Peyer's patch (tissue), 4 donors: ENCODE data around the gene NKIRAS1. TPM values are rescaled to one million over a fixed set of nuclear protein-coding genes. Genes with fewer than 3 reads are reported as not detected.
A peak's percentile ranks its signal among the peaks of the same experiment; 100 is the strongest.
"Not testable (repeated sequence)": the region's sequence is repeated elsewhere in the genome, so short reads cannot be mapped to it uniquely, and the experiment has no call there.

Experiments
- DNase-seq, 3 donors: peaks; one replicate each; pipeline ENCODE4 v3.0.0-alpha.2; 2017 to 2019
- H3K27ac ChIP-seq, 4 donors: fragments of 200-600 bp; sonication (generic); one replicate each; pipeline ENCODE4 v1.5.1; 2016 to 2019
- H3K27me3 ChIP-seq, 2 donors: fragments of 200-600 bp; sonication (generic); one replicate each; pipeline ENCODE4 v1.5.1; 2019
- H3K36me3 ChIP-seq, 3 donors: fragments of 200-600 bp; sonication (generic); one replicate each; pipeline ENCODE4 v1.5.1; 2016 to 2019
- H3K4me1 ChIP-seq, 4 donors: fragments of 200-600 bp; sonication (generic); one replicate each; pipeline ENCODE4 v1.5.1; 2016 to 2019
- H3K4me3 ChIP-seq, 4 donors: fragments of 200-600 bp; sonication (generic); 1 replicate in 3 of 4; 2 replicates in 1 of 4; pipeline ENCODE4 v1.5.1; 2016 to 2019; ENCODE audit warnings: mild to moderate bottlenecking in 1 of 4
- H3K9me3 ChIP-seq, 4 donors: fragments of 200-600 bp; sonication (generic); one replicate each; pipeline ENCODE4 v1.5.1; 2016 to 2019; ENCODE audit warnings: mild to moderate bottlenecking in 1 of 4
- POLR2A ChIP-seq, 2 donors: fragments of 450-650 bp; IDR thresholded peaks; one replicate each; pipeline ENCODE4 v1.5.1; 2017; ENCODE audit warnings: antibody characterized with exemption in 2 of 2, mild to moderate bottlenecking in 2 of 2, moderate library complexity in 2 of 2
- total RNA-seq, 4 donors: library from RNA; depleted of rRNA; stranded (reverse); fragments of >200 nt; gene quantifications; one replicate each; pipeline ENCODE4 v1.1.0, GENCODE V29; 2016
- TF ChIP-seq, protein P1 (sequence below), 6 experiments: fragments of 450-650 bp in 4 of 6; fragments of 200-600 bp in 2 of 6; sonication (generic) in 1 of 6; IDR thresholded peaks; one replicate each; pipeline ENCODE4 v1.5.1; 2017 to 2019; ENCODE audit warnings: antibody characterized with exemption in 6 of 6, mild to moderate bottlenecking in 3 of 6, moderate library complexity in 1 of 6

The NKIRAS1 gene
- total RNA-seq, 4 donors from 2014 or later = 4.2 to 11.6 (median 7.7) TPM

DNA sequence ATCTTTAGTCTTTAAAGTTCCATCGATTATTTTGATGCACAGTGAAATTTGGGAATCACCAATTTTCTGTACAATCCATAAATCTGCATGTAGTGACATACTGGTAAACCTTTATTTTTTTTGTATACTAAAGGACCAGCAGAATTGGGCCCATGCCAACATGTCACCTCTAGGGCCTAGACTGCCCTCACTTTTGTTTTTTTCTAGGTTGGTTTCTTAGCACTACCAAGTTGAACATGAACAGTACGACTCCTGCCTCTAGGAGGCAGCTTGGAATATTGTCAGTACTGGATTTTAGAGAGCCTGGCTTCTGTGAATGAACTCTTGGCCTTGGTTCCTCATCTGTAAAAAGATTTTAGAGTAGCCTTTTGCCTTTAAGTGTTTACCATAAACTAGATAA is 32.3 kb downstream of the NKIRAS1 start:
- H3K27ac ChIP-seq = no peak overlapping the region
- H3K4me1 ChIP-seq = no peaks in the 10 kb centered on the region
- H3K36me3 ChIP-seq = peaks cover 0 to 8% (median 0%) of the 10 kb centered on the region in 3 donors
- DNase-seq = no peak
- TF ChIP-seq, protein P1, sequence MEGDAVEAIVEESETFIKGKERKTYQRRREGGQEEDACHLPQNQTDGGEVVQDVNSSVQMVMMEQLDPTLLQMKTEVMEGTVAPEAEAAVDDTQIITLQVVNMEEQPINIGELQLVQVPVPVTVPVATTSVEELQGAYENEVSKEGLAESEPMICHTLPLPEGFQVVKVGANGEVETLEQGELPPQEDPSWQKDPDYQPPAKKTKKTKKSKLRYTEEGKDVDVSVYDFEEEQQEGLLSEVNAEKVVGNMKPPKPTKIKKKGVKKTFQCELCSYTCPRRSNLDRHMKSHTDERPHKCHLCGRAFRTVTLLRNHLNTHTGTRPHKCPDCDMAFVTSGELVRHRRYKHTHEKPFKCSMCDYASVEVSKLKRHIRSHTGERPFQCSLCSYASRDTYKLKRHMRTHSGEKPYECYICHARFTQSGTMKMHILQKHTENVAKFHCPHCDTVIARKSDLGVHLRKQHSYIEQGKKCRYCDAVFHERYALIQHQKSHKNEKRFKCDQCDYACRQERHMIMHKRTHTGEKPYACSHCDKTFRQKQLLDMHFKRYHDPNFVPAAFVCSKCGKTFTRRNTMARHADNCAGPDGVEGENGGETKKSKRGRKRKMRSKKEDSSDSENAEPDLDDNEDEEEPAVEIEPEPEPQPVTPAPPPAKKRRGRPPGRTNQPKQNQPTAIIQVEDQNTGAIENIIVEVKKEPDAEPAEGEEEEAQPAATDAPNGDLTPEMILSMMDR (IDR thresholded peaks at IDR 0.05) = peak in 1 of 6 experiments; percentile 13
- TF ChIP-seq POLR2A (IDR thresholded peaks at IDR 0.05) = no peak
- no peak overlapping the region for H3K4me3 ChIP-seq
- no peaks in the 10 kb centered on the region for H3K27me3 ChIP-seq
- no peaks in the 10 kb centered on the region for H3K9me3 ChIP-seq

DNA sequence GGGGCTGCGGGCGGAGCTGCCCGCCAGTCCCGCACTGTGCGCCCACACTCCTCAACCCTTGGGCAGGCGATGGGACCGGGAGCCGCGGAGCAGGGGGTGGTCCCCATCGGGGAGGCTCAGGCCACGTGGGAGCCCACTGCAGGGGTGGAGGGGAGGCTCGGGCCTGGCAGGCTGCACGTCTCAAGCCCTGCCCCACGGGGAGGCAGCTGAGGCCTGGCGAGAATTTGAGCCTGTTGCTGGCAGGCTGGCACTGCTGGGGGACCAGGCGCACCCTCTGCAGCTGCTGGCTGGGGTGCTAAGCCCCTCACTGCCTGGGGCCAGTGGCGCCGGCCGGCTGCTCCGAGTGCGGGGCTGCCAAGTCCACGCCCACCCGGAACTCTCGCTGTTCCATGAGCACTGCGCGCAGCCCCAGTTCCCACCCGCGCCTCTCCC is 34.3 kb downstream of the NKIRAS1 start:
- TF ChIP-seq, protein P1 (IDR thresholded peaks at IDR 0.05) = no peak
- no peak for TF ChIP-seq POLR2A (IDR thresholded peaks at IDR 0.05)
- no peak for DNase-seq
- H3K4me3 ChIP-seq = no peak overlapping the region
- H3K4me1 ChIP-seq = no peaks in the 10 kb centered on the region
- peaks cover 0 to 8% (median 0%) of the 10 kb centered on the region in 3 donors for H3K36me3 ChIP-seq
- H3K27me3 ChIP-seq = no peaks in the 10 kb centered on the region
- no peak overlapping the region for H3K27ac ChIP-seq
- H3K9me3 ChIP-seq = no peaks in the 10 kb centered on the region

DNA sequence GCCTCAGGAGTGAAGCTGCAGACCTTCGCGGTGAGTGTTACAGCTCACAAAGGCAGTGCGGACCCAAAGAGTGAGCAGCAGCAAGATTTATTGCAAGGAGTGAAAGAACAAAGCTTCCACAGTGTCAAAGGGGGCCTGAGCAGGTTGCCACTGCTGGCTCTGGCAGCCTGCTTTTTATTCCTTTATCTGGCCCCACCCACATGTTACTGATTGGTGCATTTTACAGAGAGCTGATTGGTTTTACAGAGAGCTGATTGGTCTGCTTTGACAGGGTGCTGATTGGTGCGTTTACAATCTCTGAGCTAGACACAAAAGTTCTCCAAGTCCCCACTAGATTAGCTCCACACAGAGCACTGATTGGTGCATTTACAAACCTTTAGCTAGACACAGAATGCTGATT is 34.8 kb downstream of the NKIRAS1 start:
- not testable (repeated sequence) for H3K27me3 ChIP-seq, DNase-seq, H3K9me3 ChIP-seq, H3K4me3 ChIP-seq, H3K4me1 ChIP-seq, H3K27ac ChIP-seq, H3K36me3 ChIP-seq

DNA sequence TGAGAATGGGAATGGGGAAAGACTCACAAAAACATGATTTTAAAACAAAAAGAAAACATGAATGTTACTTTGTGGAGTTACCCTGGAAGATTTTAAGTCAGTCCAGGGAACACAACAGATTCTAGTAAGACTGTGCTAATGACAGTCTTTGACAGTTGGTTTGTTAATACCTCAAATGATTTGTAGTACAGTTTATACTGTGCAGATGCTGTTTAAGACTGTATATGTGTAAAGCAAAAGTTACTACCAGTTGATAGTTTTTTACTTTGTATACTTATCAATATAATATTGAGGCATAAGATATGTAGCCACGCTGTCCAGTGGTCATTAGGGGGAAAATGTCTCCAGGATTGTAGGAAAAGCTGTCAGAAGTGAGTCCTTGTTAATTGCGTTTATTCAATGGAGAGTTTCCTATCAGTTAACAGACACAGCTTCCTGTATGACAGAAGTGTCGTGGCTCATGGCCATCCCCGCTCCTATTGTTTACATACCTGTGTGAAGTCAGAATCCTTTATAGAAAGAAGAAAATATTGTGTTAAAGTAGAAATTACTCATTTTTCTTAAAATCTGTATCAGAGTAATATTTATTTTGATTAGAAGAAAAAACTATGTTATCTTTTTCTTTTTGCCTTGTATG is 36.0 kb downstream of the NKIRAS1 start:
- DNase-seq = no peak
- H3K4me1 ChIP-seq = no peaks in the 10 kb centered on the region
- no peak overlapping the region for H3K27ac ChIP-seq
- no peak overlapping the region for H3K4me3 ChIP-seq
- H3K9me3 ChIP-seq = no peaks in the 10 kb centered on the region
- peaks cover 0 to 8% (median 0%) of the 10 kb centered on the region in 3 donors for H3K36me3 ChIP-seq
- TF ChIP-seq, protein P1 (IDR thresholded peaks at IDR 0.05) = no peak
- no peak for TF ChIP-seq POLR2A (IDR thresholded peaks at IDR 0.05)
- H3K27me3 ChIP-seq = no peaks in the 10 kb centered on the region

DNA sequence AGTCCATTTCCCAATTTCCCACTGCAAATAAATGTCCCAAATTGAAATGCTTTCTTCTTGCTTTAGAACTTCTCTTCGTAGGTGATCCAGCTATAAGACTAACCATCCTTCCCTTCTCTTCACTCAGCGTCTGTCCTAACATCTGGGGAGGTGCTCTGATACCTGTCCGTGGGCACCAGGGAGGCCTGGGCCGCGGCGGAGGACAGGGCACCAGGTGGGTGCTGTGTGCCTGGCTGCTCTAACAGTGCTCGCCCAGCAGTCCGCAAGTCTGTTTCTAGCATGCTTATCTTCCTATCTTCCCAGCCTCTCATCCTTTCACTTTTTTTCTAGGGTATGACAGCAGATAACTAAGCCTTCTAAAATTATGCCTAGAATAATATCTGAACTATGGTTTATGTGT is 37.3 kb downstream of the NKIRAS1 start:
- Histone ChIP-seq H3K9me3 (no peaks in the 10 kb centered on the region), H3K36me3 (peaks cover 0 to 8% (median 0%) of the 10 kb centered on the region in 3 donors), H3K4me1 (no peaks in the 10 kb centered on the region), H3K27me3 (no peaks in the 10 kb centered on the region), H3K4me3 (no peak overlapping the region), H3K27ac (no peak overlapping the region)
- no peak for DNase-seq
- TF ChIP-seq POLR2A (IDR thresholded peaks at IDR 0.05) = no peak
- TF ChIP-seq, protein P1 (IDR thresholded peaks at IDR 0.05) = no peak

DNA sequence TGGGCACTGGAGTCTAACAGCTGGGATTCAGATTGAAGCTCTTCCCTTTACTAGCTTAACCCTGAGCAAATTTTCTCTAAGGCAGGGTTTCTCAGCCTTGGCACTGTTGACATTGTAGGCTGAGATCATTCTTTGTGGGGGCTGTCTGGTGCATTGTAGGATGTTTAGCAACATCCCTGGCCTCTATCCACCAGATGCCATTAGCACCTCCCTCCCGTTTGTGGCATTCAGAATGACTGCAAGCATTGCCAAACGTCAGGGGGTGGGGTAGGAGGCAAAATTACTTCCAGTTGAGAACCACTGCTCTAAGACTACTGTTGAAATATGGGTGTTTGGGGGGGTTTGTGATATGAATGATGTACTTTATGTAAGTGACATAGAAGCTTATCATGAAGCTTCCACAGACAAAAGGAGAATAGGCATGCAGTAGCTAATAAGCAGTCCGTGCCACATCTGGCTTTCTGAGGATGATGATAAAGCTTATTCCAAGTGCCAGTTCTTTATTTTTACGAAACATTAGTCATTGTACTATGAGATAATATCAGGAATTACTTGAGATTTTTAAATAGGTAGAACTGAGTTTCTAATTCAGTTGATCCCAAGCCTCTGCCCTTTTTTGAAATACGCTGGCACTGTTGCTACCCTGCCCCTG is 39.3 kb downstream of the NKIRAS1 start:
- no peak for DNase-seq
- Histone ChIP-seq H3K4me3 (no peak overlapping the region), H3K4me1 (no peaks in the 10 kb centered on the region), H3K9me3 (no peaks in the 10 kb centered on the region), H3K27me3 (no peaks in the 10 kb centered on the region), H3K36me3 (peaks cover 0 to 8% (median 0%) of the 10 kb centered on the region in 3 donors), H3K27ac (no peak overlapping the region)
- TF ChIP-seq POLR2A (IDR thresholded peaks at IDR 0.05) = no peak
- TF ChIP-seq, protein P1 (IDR thresholded peaks at IDR 0.05) = no peak
